Measurements from ENCODE around the gene B3GNT9.

DNA sequence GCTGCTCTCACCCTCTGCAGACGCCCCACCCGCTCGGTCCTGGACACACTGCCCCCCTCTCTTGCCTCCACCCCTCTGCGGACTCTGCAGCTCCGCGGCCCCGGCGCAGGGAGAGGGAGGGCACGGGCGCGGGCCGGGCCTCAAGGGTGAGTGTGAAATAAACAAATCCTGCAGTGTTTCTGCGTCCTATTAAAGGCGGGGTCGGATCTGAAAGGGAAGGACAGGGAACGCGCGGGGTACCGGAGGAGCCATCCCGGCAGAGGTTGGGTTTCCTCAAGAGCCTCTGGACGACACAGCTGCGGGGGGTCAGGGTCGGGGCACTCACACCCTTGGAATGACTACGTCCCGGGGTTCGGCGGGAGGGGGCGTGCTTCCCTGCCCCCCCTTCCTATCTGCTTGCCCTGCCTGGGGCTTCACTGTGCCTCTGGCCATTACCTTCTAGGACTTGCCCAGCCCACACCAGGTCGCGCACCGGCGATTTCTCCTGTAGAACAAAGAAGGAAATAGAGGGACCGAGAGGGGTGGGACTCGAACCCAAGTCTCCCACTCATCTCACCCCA lies 13.3 kb upstream of the B3GNT9 start:
- TF ChIP-seq, protein P1, sequence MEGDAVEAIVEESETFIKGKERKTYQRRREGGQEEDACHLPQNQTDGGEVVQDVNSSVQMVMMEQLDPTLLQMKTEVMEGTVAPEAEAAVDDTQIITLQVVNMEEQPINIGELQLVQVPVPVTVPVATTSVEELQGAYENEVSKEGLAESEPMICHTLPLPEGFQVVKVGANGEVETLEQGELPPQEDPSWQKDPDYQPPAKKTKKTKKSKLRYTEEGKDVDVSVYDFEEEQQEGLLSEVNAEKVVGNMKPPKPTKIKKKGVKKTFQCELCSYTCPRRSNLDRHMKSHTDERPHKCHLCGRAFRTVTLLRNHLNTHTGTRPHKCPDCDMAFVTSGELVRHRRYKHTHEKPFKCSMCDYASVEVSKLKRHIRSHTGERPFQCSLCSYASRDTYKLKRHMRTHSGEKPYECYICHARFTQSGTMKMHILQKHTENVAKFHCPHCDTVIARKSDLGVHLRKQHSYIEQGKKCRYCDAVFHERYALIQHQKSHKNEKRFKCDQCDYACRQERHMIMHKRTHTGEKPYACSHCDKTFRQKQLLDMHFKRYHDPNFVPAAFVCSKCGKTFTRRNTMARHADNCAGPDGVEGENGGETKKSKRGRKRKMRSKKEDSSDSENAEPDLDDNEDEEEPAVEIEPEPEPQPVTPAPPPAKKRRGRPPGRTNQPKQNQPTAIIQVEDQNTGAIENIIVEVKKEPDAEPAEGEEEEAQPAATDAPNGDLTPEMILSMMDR (conservative IDR thresholded peaks at IDR 0.05 in 1 of 2, IDR thresholded peaks at IDR 0.05 in 1 of 2; ENCODE audit: extremely low read depth in 1 of 2, insufficient read depth in 1 of 2, low read depth in 1 of 2, low read length in 2 of 2): no peak
- no peak for TF ChIP-seq EZH2 (IDR thresholded peaks at IDR 0.05; ENCODE audit: borderline replicate concordance, low read length)

Measured in mammary epithelial cell (primary cell).